CD14-positive monocyte (primary cell): ENCODE data around the gene ARRB1. TPM values are rescaled to one million over a fixed set of nuclear protein-coding genes. Genes with fewer than 3 reads are reported as not detected.

Source experiments
- DNase-seq, 3 donors: peaks; one replicate each; pipeline ENCODE4 v3.0.0-alpha.2; 2011 to 2022
- H2AFZ ChIP-seq: 2 replicates; pipeline ENCODE4 v1.6.0; 2012; ENCODE audit warnings: mild to moderate bottlenecking, low read depth, low read length, inconsistent platforms; ENCODE audit not compliant: insufficient read depth, poor library complexity, severe bottlenecking
- H3K27ac ChIP-seq, 2 donors: 1 replicate in 1 of 2; 2 replicates in 1 of 2; pipeline ENCODE4 v1.5.1; 2012 to 2013; ENCODE audit warnings: low read length in 2 of 2, control low read depth in 1 of 2, inconsistent platforms in 1 of 2, low read depth in 1 of 2, mild to moderate bottlenecking in 1 of 2
- H3K27me3 ChIP-seq, 2 donors: one replicate each; pipeline versions ENCODE4 v1.6.0 to v1.6.1; 2011 to 2013; ENCODE audit warnings: low read length in 2 of 2; ENCODE audit not compliant: control insufficient read depth in 2 of 2, insufficient read depth in 2 of 2
- H3K36me3 ChIP-seq, 2 donors: replicated peaks in 1 of 2; 1 replicate in 1 of 2; 2 replicates in 1 of 2; pipeline versions ENCODE4 v1.5.1 to v1.6.1; 2012 to 2013; ENCODE audit warnings: low read length in 2 of 2, control low read depth in 1 of 2, inconsistent platforms in 1 of 2, mild to moderate bottlenecking in 1 of 2; ENCODE audit not compliant: insufficient read depth in 2 of 2, control insufficient read depth in 1 of 2
- H3K4me1 ChIP-seq, 2 donors: 1 replicate in 1 of 2; 2 replicates in 1 of 2; pipeline versions ENCODE4 v1.5.1 to v1.6.1; 2012 to 2013; ENCODE audit warnings: low read length in 2 of 2, control low read depth in 1 of 2, inconsistent platforms in 1 of 2, mild to moderate bottlenecking in 1 of 2, moderate library complexity in 1 of 2; ENCODE audit not compliant: insufficient read depth in 2 of 2, control insufficient read depth in 1 of 2
- H3K4me2 ChIP-seq: replicated peaks from 2 replicates; pipeline ENCODE3; 2012; ENCODE audit warnings: low read length, moderate library complexity, mild to moderate bottlenecking; ENCODE audit not compliant: poor library complexity, severe bottlenecking; ENCODE audit errors: extremely low read depth
- H3K4me3 ChIP-seq, 3 experiments: fragments of 200-600 bp in 1 of 3; sonication (generic) in 1 of 3; replicated peaks in 1 of 3; 1 replicate in 2 of 3; 2 replicates in 1 of 3; pipeline ENCODE4 v1.5.1; 2011 to 2013; ENCODE audit warnings: low read length in 3 of 3, mild to moderate bottlenecking in 3 of 3, control low read depth in 2 of 3, low read depth in 2 of 3, inconsistent platforms in 1 of 3, moderate library complexity in 1 of 3
- H3K79me2 ChIP-seq: 2 replicates; pipeline ENCODE4 v1.6.0; 2012; ENCODE audit warnings: mild to moderate bottlenecking, control low read depth, inconsistent platforms, low read length, moderate library complexity; ENCODE audit not compliant: insufficient read depth
- H3K9ac ChIP-seq: 2 replicates; pipeline ENCODE4 v1.6.0; 2017; ENCODE audit warnings: low read length, mild to moderate bottlenecking; ENCODE audit not compliant: insufficient read depth, poor library complexity, severe bottlenecking
- H3K9me3 ChIP-seq, 2 donors: replicated peaks in 1 of 2; 1 replicate in 1 of 2; 2 replicates in 1 of 2; pipeline versions ENCODE4 v1.5.1 to v1.6.1; 2012 to 2013; ENCODE audit warnings: low read length in 2 of 2, control low read depth in 1 of 2; ENCODE audit not compliant: control insufficient read depth in 1 of 2, insufficient read depth in 1 of 2
- H4K20me1 ChIP-seq: 2 replicates; pipeline ENCODE4 v1.6.0; 2012; ENCODE audit warnings: mild to moderate bottlenecking, low read length, control low read depth, moderate library complexity; ENCODE audit not compliant: insufficient read depth
- H3K27ac Mint-ChIP-seq, 7 donors: one replicate each; pipeline ENCODE4 v1.8.0; 2020; ENCODE audit warnings: mild to moderate bottlenecking in 7 of 7, mixed read lengths in 7 of 7, moderate library complexity in 6 of 7, inconsistent platforms in 2 of 7
- H3K27me3 Mint-ChIP-seq, 3 donors: one replicate each; pipeline ENCODE4 v1.8.0; 2021 to 2022; ENCODE audit warnings: low read depth in 3 of 3, mild to moderate bottlenecking in 3 of 3, mixed read lengths in 3 of 3, moderate library complexity in 3 of 3, inconsistent platforms in 1 of 3
- H3K36me3 Mint-ChIP-seq, 2 donors: one replicate each; pipeline ENCODE4 v1.8.0; 2020; ENCODE audit warnings: mixed read lengths in 2 of 2, inconsistent platforms in 1 of 2, mild to moderate bottlenecking in 1 of 2
- H3K4me1 Mint-ChIP-seq: one replicate; pipeline ENCODE4 v1.8.0; 2020; ENCODE audit warnings: mild to moderate bottlenecking, mixed read lengths
- H3K4me3 Mint-ChIP-seq, 2 donors: one replicate each; pipeline ENCODE4 v1.8.0; 2020; ENCODE audit warnings: mild to moderate bottlenecking in 2 of 2, mixed read lengths in 2 of 2, moderate library complexity in 1 of 2
- H3K9me3 Mint-ChIP-seq, 7 donors: one replicate each; pipeline ENCODE4 v1.8.0; 2020 to 2022; ENCODE audit warnings: mixed read lengths in 7 of 7, mild to moderate bottlenecking in 6 of 7, moderate library complexity in 6 of 7, inconsistent platforms in 2 of 7
- WGBS: methylation state at CpG from one replicate; pipeline ENCODE4 v1.1.5; 2013; ENCODE audit warnings: missing lambda C conversion rate; ENCODE audit not compliant: insufficient coverage; 5-methylcytosine and 5-hydroxymethylcytosine counted together
- intact Hi-C, 2 donors: fragments of 100-400 bp; cut with micrococcal nuclease; formaldehyde crosslinking; loops; one replicate each; pipeline versions ENCODE4 v1.15.0 to v1.15.1; 2023
- polyA plus RNA-seq, 3 donors: library from polyadenylated mRNA; depleted of rRNA in 1 of 3; unstranded in 2 of 3; stranded (reverse) in 1 of 3; fragments of 300-500 nt in 2 of 3; fragments of >200 nt in 1 of 3; fragmentation: Illumina TruSeq in 2 of 3; gene quantifications; 1 replicate in 2 of 3; 2 replicates in 1 of 3; pipeline ENCODE4 v1.2.3, GENCODE V29; 2012 to 2021
- TF ChIP-seq, protein P1 (sequence below): fragments of 200-600 bp; IDR thresholded peaks from one replicate; pipeline ENCODE4 v1.8.0; 2022; ENCODE audit warnings: antibody characterized with exemption, mild to moderate bottlenecking

ARRB1 gene
- polyA plus RNA-seq, 3 donors, result 52.6 to 114 (median 66.5) TPM

DNA sequence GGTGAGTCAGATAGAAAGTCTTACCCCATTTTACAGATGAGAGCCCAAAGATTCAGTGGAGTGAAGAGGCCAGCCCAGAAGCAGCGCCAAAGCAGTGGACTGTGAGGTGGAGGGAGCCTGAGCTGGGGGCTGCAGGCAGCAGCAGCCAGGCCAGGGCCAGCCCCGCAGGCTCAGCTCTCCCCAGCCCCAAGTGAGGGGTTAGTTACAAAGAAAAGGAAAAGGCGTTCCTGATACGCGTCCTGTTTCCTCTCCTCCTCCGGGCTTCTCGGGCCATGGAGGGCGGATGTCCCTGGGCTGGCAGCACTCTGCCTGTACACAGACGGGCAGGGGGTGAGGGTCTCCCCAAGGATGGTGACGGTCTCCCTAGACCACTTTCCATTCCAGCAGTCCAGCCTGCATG is 44.9 kb downstream of the ARRB1 start:
- H3K4me1 ChIP-seq, result no peaks in the 10 kb centered on the region
- intact Hi-C loops, result no loop called here
- peaks cover 69 to 94% of the 10 kb centered on the region in 2 donors for H3K36me3 ChIP-seq
- H3K79me2 ChIP-seq, result peaks cover 97% of the 10 kb centered on the region
- no peak overlapping the region for H3K4me2 ChIP-seq
- no peak overlapping the region for H2AFZ ChIP-seq
- Mint-ChIP-seq H3K36me3 (peaks cover 34 to 72% of the 10 kb centered on the region in 2 donors), H3K27ac (peak overlapping the region in 3 of 7 donors; percentile 3 to 8 (median 6)), H3K9me3 (no peaks in the 10 kb centered on the region), H3K4me3 (no peak overlapping the region), H3K27me3 (peaks cover 0 to 3% (median 0%) of the 10 kb centered on the region in 3 donors), H3K4me1 (peaks cover 11% of the 10 kb centered on the region)
- H3K27me3 ChIP-seq, result no peaks in the 10 kb centered on the region
- no peak overlapping the region for H3K4me3 ChIP-seq
- TF ChIP-seq, protein P1, sequence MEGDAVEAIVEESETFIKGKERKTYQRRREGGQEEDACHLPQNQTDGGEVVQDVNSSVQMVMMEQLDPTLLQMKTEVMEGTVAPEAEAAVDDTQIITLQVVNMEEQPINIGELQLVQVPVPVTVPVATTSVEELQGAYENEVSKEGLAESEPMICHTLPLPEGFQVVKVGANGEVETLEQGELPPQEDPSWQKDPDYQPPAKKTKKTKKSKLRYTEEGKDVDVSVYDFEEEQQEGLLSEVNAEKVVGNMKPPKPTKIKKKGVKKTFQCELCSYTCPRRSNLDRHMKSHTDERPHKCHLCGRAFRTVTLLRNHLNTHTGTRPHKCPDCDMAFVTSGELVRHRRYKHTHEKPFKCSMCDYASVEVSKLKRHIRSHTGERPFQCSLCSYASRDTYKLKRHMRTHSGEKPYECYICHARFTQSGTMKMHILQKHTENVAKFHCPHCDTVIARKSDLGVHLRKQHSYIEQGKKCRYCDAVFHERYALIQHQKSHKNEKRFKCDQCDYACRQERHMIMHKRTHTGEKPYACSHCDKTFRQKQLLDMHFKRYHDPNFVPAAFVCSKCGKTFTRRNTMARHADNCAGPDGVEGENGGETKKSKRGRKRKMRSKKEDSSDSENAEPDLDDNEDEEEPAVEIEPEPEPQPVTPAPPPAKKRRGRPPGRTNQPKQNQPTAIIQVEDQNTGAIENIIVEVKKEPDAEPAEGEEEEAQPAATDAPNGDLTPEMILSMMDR, result no peak
- 87% methylated on average over 7 of the region's 10 CpGs for WGBS
- DNase-seq, result no peak
- no peak overlapping the region for H3K9ac ChIP-seq
- H3K27ac ChIP-seq, result no peak overlapping the region
- H3K9me3 ChIP-seq, result no peaks in the 10 kb centered on the region
- H4K20me1 ChIP-seq, result peaks cover 100% of the 10 kb centered on the region

DNA sequence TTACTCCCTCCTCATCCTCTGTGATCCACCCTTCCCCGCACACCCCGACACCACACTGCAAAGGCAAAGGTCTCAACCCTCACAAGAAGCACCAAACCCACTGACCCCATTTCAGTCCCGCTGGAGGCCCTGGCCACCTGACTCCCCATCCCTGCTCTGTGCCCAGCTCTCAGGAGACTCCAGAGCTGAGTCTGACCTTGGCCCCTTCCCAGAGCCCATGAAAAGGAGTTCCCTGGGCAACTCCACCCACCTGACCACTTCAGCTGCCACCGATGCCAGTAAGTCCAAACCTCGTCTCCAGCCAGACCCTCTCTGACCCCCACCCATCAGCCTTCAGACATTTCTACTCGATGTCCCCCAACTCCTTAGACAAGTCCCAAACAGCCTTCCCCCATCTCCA is 45.5 kb downstream of the ARRB1 start:
- no peak overlapping the region for H3K4me3 ChIP-seq
- peaks cover 66 to 92% of the 10 kb centered on the region in 2 donors for H3K36me3 ChIP-seq
- Mint-ChIP-seq H3K4me3 (no peak overlapping the region), H3K36me3 (peaks cover 34 to 68% of the 10 kb centered on the region in 2 donors), H3K9me3 (no peaks in the 10 kb centered on the region), H3K27ac (peak overlapping the region in 5 of 7 donors; percentile 1 to 85 (median 67)), H3K4me1 (peaks cover 12% of the 10 kb centered on the region), H3K27me3 (peaks cover 0 to 3% (median 0%) of the 10 kb centered on the region in 3 donors)
- TF ChIP-seq, protein P1, result no peak
- H3K4me2 ChIP-seq, result no peak overlapping the region
- no peak overlapping the region for H3K27ac ChIP-seq
- intact Hi-C loops, result no loop called here
- H3K9ac ChIP-seq, result no peak overlapping the region
- H3K27me3 ChIP-seq, result no peaks in the 10 kb centered on the region
- no peak for DNase-seq
- H3K79me2 ChIP-seq, result peaks cover 97% of the 10 kb centered on the region
- peaks cover 100% of the 10 kb centered on the region for H4K20me1 ChIP-seq
- no peak overlapping the region for H2AFZ ChIP-seq
- WGBS, result 98% methylated on average over 5 of the region's 6 CpGs
- H3K9me3 ChIP-seq, result no peaks in the 10 kb centered on the region
- no peaks in the 10 kb centered on the region for H3K4me1 ChIP-seq
